GM08714 (cell line): ENCODE measurements around the gene GRID2.
"Not testable (repeated sequence)": the region's sequence is repeated elsewhere in the genome, so short reads cannot be mapped to it uniquely, and the experiment has no call there.

Experiments used
- H3K4me3 ChIP-seq: fragments of 200-500 bp; sonication (Bioruptor generic); 2 replicates; pipeline ENCODE4 v1.5.1; 2014; ENCODE audit warnings: mild to moderate bottlenecking, low read length, inconsistent platforms
- ZNF274 ChIP-seq: IDR thresholded peaks from 2 replicates; pipeline ENCODE4 v1.6.1; 2012; ENCODE audit warnings: mild to moderate bottlenecking, low read depth, low read length

GRID2 gene

GRCh38 chr4:92447255-92447905, 143.6 kb downstream of the GRID2 start:
- TF ChIP-seq ZNF274: no peak
- no peak overlapping the region for H3K4me3 ChIP-seq

- H3K4me3 ChIP-seq: not testable (repeated sequence)
These were observed 144.4 kb downstream of the GRID2 start for GRCh38 chr4:92448176-92448575.

- H3K4me3 ChIP-seq: no peak overlapping the region
- TF ChIP-seq ZNF274: no peak
These were observed 146.9 kb downstream of the GRID2 start for GRCh38 chr4:92450694-92451093.

- no peak overlapping the region for H3K4me3 ChIP-seq
- TF ChIP-seq ZNF274: no peak
These were observed 148.0 kb downstream of the GRID2 start for GRCh38 chr4:92451782-92452181.

- H3K4me3 ChIP-seq: not testable (repeated sequence)
These were observed 148.6 kb downstream of the GRID2 start for GRCh38 chr4:92452383-92452782.

- no peak for TF ChIP-seq ZNF274
- no peak overlapping the region for H3K4me3 ChIP-seq
These were observed 151.6 kb downstream of the GRID2 start for GRCh38 chr4:92455329-92455839.

- TF ChIP-seq ZNF274: no peak
These were observed 152.2 kb downstream of the GRID2 start for GRCh38 chr4:92455951-92456350.

GRCh38 chr4:92461732-92462131, 158.0 kb downstream of the GRID2 start:
- no peak for TF ChIP-seq ZNF274
- no peak overlapping the region for H3K4me3 ChIP-seq

More at GRCh38 chr4:92455951-92456350, 152.2 kb downstream of the GRID2 start:
- H3K4me3 ChIP-seq: no peak overlapping the region

GRCh38 chr4:92477298-92477697, 173.5 kb downstream of the GRID2 start:
- no peak overlapping the region for H3K4me3 ChIP-seq
- TF ChIP-seq ZNF274: no peak

- no peak for TF ChIP-seq ZNF274
- no peak overlapping the region for H3K4me3 ChIP-seq
These were observed 179.6 kb downstream of the GRID2 start for GRCh38 chr4:92483341-92483740.

GRCh38 chr4:92488496-92488895, 184.7 kb downstream of the GRID2 start:
- no peak for TF ChIP-seq ZNF274
- no peak overlapping the region for H3K4me3 ChIP-seq

GRCh38 chr4:92497141-92497540, 193.4 kb downstream of the GRID2 start:
- no peak for TF ChIP-seq ZNF274
- H3K4me3 ChIP-seq: no peak overlapping the region

- H3K4me3 ChIP-seq: no peak overlapping the region
These were observed 197.7 kb downstream of the GRID2 start for GRCh38 chr4:92501456-92501855.

GRCh38 chr4:92506933-92507332, 203.2 kb downstream of the GRID2 start:
- no peak overlapping the region for H3K4me3 ChIP-seq
- TF ChIP-seq ZNF274: no peak

More at GRCh38 chr4:92501456-92501855, 197.7 kb downstream of the GRID2 start:
- TF ChIP-seq ZNF274: no peak

- no peak overlapping the region for H3K4me3 ChIP-seq
- no peak for TF ChIP-seq ZNF274
These were observed 210.9 kb downstream of the GRID2 start for GRCh38 chr4:92514627-92515026.

GRCh38 chr4:92516450-92516849, 212.7 kb downstream of the GRID2 start:
- H3K4me3 ChIP-seq: no peak overlapping the region
- no peak for TF ChIP-seq ZNF274

GRCh38 chr4:92519727-92520126, 216.0 kb downstream of the GRID2 start:
- no peak overlapping the region for H3K4me3 ChIP-seq
- TF ChIP-seq ZNF274: no peak
